CD4-positive, alpha-beta T cell treated with Interleukin-17A for 4 hours (primary cell): ENCODE data around the gene APOBEC3C.
"Not testable (repeated sequence)": the region's sequence is repeated elsewhere in the genome, so short reads cannot be mapped to it uniquely, and the experiment has no call there.

Source experiments
- DNase-seq: peaks from one replicate; pipeline ENCODE4 v3.0.0-alpha.2; 2020; ENCODE audit warnings: mixed read lengths

Gene APOBEC3C

DNA sequence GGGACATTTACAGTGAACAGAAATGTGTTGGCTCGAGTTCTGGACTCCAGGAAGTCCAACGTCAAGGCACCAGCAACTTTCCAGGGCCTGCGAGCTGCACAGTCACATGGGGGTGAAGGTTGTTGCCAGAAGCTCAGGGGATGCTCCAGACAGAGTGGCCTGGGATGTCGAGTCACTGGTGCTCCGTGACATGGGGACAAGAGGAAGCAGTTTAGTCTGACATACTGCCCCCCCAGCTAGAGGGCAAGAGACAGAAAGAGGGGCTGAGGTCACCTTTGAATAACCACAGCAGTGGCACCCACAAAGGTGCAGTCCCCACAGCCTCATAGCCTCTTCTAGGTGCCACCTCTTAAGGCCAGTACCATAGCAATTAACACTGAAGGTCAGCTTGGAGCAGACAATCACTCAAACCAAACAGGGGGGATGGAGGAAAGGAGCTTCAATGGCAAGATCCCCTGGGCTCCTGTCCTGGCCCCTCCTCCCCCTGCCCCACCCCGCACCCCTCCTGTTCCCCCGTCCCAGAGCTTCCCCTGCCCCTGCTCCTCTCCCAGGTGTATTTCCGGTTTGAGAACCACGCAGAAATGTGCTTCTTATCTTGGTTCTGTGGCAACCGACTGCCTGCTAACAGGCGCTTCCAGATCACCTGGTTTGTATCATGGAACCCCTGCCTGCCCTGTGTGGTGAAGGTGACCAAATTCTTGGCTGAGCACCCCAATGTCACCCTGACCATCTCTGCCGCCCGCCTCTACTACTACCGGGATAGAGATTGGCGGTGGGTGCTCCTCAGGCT lies 10.7 kb downstream of the APOBEC3C start:
- DNase-seq, result peak; percentile 51

DNA sequence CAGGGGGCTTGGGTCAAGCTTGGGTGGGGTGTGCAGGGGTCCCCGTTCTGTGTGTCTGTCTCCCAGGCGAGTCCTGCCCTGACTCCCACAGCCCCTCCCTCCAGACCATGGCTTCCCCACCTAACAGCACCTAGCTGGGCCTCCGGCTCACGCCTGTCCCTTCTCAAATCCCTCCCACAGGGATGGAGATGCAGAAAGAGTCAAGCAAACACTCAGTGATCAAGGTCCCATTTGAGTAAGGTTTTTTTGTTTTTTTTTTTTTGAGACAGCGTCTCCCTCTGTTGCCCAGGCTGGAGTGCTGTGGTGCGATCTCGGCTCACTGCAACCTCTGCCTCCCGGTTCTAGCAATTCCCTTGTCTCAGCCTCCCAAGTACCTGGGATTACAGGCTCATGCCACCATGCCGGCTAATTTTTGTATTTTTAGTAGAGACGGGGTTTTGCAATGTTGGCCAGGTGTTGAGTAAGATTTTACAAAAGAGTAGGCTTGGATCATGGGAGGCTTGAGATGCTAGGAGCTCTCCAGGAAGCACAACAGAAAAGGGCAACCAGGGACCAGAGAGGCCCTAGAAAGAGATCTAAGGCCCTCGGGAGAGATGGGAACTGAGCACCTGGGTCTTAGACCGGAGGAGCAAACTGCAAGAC lies 12.6 kb downstream of the APOBEC3C start:
- DNase-seq, result no peak

DNA sequence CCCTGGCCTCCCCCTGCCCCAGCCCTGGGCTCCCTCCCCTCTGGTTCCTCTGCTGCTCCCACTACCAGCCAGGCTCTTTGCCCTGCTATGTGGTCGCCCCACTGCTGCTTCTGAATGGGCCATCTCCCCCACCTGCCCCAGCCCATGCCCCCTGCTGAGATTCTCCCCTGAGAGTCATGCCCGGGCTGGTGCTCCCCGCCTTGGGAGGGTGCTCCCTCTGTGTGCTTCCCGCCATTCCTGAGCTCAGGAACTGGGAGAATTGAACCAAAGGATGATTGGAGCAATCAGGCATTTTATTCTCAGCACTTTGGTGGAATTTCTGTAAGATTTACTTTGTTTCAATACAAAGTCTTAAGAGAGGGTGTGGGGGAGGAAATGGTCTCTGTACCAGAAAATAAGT lies 13.7 kb downstream of the APOBEC3C start:
- no peak for DNase-seq

DNA sequence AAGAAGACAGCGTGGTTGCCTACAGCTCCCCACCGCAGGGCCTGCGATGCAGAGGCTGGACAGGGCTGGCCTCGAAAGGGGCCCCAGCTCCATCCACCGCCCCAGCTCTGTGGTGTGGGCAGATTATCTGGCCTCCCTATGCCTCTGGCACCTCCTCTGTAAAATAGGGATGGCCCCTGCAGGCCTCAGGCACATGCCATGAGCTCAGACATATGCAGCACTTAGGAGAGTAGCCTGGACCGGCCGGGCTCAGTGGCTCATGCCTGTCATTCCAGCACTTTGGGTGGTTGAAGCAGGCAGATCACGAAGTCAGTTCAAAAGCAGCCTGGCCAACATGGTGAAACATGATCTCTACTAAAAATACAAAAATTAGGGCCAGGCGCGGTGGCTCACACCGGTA lies 14.2 kb downstream of the APOBEC3C start:
- DNase-seq, result no peak

DNA sequence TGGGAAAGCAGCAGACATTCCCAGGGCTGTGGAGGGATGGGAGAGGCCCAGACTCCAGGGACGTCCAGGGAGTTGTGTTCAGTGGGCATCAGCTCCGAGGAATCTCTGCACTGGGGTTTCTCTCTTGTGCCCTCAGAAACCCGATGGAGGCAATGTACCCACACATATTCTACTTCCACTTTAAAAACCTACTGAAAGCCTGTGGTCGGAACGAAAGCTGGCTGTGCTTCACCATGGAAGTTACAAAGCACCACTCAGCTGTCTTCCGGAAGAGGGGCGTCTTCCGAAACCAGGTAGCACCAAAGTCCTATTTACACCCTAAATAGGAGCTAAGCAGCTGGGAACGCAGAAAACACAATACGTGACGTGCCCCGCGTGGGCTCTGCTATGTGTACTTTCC lies 15.2 kb downstream of the APOBEC3C start:
- DNase-seq, result no peak

DNA sequence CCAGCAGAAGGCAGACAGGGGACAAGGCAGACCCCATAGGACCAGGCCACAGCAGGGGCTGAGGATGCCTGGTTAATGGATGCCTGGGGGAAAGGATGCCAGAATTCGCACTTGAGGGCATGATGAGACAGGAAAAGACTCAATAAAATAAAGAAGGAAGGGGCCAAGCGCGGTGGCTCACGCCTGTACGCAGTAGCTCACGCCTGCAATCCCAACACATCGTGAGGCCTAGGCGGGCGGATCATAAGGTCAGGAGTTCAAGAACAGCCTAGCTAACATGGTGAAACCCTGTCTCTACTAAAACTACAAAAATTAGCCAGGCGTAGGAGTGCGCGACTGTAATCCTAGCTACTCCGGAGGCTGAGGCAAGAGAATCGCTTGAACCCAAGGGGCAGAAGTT lies 16.6 kb downstream of the APOBEC3C start:
- DNase-seq, result no peak

DNA sequence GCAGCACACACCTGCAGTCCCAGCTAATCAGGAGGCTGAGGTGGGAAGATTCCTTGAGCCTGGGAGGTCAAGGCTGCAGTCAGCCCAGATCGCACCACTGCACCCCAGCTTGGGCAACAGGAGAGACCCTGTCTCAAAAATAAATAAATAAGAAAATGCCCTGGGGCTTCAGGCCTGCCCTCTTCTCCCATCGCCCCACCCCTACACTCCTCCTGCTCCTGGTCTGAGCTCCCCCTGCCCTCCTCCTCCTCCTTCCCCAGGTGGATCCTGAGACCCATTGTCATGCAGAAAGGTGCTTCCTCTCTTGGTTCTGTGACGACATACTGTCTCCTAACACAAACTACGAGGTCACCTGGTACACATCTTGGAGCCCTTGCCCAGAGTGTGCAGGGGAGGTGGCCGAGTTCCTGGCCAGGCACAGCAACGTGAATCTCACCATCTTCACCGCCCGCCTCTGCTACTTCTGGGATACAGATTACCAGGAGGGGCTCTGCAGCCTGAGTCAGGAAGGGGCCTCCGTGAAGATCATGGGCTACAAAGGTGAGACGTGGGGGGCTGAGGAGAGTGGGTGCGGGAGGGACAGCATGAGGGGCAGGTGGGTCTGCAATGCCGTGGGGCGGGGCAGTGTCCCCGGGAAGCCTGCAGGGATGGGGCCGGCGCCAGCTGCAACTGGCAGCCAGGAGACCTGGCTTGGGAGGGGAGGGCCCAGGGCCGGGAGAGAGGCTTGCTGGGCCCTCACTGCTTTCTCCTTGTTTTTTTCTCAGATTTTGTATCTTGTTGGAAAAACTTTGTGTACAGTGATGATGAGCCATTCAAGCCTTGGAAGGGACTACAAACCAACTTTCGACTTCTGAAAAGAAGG lies 17.6 kb downstream of the APOBEC3C start:
- DNase-seq, result not testable (repeated sequence)

DNA sequence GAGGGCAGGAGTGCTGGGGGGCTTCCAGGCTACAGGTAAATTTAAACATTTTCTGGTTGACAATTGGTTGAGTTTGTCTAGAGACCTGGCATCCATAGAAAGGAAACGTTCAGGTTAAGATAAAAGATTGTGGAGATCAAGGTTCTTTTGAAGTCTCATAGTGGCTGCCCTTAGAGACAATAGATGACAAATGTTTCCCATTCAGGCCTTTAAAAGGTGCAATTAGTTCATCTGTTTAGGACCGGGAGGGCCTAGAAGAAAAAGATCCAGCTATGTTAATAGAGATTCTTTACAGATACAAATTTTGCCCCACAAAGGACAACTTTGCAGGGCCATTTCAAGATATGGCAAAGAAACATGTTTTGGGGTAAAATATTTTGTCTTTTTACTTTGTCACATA lies 23.0 kb downstream of the APOBEC3C start:
- not testable (repeated sequence) for DNase-seq

DNA sequence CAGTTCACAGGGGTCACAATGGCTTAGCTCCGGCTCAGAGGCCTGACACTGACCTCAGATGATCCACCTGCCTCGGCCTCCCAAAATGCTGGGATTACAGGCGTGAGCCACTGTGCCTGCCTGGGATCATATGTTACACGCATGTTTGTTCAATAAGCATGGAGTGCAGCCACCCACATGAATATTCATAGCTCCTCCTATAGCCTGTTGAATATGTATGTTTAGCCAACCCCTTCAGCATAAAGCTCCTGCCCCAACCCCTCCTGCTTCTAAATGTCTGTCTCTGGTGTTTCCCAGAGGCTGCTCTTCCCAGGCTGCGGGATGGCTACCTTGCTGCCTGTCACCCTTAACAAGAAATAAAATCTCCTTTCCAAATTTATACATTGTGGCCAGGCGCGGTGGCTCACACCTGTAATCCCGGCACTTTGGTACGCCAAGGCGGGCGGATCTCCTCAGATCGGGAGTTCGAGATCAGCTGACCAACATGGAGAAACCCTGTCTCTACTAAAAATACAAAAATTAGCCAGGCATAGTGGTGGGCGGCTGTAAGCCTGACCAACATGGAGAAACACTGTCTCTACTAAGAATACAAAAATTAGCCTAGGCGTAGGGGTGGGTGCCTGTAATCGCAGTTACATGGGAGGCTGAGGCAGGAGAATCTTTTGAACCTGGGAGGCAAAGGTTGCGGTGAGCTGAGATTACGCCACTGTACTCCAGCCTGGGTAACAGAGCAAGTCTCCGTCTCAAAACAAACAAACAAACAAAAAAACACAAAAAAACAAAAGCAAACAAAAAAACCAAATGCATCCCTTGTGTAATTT lies 25.5 kb downstream of the APOBEC3C start:
- DNase-seq, result no peak

DNA sequence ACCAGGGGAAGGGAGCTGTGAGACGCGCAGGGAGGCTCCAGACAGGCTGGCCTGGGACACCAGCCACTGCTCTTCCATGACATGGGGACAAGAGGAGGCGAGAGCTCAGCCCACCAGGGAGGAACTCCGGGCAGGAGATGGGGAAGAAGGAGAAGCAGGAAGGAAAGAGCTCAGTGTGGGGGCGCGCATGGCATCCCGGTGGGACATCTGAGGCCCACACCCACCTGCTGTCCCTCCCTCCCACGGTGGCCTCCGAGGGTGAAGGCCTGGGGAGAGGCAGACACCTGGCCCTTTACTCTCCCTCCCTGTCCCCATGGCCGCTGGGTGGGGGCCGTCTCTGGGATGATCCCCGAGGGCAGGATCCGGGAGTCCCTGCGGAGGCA lies 26.1 kb downstream of the APOBEC3C start:
- DNase-seq, result not testable (repeated sequence)

DNA sequence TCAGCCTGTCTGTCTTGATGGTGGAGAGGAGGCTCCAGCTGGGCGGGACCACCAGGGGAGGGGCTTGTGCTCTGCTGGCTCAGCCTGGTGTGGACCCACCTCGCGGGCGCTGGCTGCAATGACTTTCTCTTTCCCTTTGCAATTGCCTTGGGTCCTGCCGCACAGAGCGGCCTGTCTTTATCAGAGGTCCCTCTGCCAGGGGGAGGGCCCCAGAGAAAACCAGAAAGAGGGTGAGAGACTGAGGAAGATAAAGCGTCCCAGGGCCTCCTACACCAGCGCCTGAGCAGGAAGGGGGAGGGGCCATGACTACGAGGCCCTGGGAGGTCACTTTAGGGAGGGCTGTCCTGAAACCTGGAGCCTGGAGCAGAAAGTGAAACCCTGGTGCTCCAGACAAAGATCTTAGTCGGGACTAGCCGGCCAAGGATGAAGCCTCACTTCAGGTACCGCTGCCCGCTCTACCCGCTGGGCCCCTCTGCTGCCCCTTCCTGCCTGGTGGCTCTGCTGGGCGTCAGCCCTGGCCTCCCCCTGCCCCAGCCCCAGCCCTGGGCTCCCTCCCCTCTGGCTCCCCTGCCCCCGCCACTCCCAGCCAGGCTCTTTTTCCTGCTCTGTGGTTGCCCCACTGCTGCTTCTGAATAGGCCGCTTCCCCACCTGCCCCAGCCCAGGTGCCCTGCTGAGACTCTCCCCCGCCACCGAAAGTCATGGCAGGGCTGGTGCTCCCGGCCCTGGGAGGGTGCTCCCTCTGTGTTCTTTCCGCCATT lies 26.7 kb downstream of the APOBEC3C start, which contains the start of gene APOBEC3F:
TSS of gene APOBEC3F (plus strand) at position 327 of the 759 bp plus-strand sequence. CDS start at position 424, 97 bp downstream.
- DNase-seq, result peak; percentile 57

DNA sequence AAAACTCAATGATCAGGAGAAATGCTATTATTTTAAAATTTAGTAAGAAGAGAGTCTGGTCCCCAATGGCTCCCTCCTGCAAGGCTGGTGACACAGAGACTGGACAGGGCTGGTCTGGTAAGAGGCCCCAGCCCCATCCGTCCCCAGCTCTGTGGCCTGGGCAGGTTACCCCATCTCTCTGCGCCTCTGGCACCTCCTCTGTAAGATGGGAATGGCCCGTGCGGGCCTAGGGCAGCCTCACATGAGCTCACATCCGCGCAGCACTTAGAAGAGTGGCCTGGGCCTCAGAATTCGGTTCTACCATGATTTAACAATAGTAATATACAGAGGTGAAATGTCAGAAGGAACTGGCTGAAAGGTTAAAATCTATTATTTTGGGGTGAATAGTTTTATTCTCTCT lies 27.9 kb downstream of the APOBEC3C start:
- DNase-seq, result no peak

DNA sequence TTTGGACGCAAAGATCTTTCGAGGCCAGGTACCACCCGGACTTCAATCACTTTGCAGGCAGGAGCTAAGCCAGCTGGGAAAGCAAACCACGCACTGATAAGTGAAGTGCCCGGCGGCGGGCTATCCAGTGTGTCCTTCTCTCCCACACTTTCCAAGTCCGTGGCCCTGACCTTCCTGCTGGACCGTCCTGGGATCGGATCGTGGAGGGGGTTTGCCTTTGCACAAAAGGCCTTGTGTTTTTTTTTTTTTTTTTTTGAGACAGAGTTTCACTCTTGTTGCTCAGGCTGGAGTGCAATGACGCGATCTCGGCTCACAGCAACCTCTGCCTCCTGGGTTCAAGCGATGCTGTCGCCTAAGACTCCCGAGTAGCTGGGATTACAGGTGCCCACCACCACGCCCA lies 29.0 kb downstream of the APOBEC3C start:
- DNase-seq, result not testable (repeated sequence)

DNA sequence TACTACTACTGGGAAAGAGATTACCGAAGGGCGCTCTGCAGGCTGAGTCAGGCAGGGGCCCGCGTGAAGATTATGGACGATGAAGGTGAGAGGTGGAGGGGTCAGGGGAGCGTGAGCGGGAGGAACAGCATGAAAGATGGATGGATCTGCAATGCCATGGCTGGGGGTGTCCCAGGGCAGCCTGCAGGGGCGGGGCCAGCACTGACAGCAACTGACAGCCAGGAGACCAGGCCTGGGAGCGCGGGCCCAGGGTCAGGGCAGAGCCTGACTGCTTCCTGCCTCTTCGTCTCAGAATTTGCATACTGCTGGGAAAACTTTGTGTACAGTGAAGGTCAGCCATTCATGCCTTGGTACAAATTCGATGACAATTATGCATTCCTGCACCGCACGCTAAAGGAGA lies 31.1 kb downstream of the APOBEC3C start:
- DNase-seq, result not testable (repeated sequence)

DNA sequence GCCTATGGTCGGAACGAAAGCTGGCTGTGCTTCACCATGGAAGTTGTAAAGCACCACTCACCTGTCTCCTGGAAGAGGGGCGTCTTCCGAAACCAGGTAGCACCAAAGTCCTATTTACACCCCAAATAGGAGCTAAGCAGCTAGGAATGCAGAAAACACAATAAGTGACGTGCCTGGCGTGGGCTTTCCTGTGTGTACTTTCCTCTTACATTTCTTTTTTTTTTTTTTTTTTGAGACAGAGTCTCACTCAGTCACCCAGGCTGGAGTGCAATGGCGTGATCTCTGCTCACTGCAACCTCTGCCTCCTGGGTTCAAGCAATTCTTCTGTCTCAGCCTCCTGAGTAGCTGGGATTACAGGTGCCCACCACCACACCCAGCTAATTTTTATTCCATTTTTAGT lies 35.4 kb downstream of the APOBEC3C start:
- DNase-seq, result not testable (repeated sequence)

DNA sequence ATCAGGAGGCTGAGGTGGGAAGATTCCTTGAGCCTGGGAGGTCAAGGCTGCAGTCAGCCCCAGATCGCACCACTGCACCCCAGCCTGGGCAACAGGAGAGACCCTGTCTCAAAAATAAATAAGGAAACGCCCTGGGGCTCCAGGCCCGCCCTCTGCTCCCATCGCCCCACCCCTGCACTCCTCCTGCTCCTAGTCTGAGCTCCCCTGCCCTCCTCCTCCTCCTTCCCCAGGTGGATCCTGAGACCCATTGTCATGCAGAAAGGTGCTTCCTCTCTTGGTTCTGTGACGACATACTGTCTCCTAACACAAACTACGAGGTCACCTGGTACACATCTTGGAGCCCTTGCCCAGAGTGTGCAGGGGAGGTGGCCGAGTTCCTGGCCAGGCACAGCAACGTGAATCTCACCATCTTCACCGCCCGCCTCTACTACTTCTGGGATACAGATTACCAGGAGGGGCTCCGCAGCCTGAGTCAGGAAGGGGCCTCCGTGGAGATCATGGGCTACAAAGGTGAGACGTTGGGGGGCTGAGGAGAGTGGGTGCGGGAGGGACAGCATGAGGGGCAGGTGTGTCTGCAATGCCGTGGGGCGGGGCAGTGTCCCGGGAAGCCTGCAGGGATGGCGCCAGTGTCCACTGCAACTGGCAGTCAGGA lies 37.9 kb downstream of the APOBEC3C start:
- not testable (repeated sequence) for DNase-seq

DNA sequence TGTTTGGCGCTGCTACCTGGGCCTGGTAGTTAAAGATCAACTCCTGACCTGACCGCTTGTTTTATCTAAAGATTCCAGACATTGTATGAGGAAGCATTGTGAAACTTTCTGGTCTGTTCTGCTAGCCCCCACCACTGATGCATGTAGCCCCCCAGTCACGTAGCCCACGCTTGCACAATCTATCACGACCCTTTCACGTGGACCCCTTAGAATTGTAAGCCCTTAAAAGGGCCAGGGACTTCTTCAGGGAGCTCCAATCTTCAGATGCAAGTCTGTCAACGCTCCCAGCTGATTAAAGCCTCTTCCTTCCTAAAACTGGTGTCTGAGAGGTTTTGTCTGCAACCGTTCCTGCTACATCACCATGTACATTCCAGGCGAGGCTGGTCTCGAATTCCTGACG lies 41.6 kb downstream of the APOBEC3C start:
- DNase-seq, result no peak

DNA sequence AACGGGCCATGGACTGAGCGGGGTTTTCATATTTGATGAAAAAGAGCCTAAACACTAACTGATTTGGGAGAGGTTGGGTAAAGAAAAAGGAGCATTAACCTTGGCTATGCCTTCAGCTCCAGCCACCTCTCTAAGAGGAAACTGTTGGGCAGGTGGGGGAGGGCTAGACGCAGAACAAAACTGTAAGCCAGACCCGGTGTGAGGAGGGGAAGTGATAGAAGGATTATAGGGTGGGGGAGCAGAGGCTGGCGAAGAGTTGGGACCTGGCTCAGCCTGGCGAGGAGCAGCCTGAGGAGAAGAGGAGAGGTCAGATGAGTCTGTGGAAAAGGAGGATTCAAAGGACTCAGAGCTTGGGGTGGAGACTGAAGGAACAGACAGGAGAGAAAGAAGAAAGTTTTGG lies 47.2 kb downstream of the APOBEC3C start:
- not testable (repeated sequence) for DNase-seq

DNA sequence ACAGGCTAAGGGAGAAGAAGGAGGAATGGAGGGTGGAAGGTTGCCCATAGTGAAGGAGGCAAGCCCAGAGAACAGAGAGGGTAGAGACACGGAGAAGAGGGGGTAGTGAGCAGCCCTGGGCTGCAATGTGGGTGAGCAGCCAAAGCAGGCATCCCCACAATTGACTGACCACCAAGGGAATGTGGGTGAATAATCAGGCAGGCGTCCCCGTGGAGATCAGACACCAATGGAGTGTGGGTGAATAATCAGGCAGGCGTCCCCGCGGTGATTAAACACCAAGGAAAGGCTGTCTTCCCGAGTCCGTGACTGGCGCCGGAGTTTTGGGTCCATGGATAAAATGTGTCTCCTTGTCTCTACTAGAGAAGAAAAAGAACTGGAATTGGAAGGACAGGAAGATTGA lies 47.9 kb downstream of the APOBEC3C start:
- DNase-seq, result not testable (repeated sequence)

DNA sequence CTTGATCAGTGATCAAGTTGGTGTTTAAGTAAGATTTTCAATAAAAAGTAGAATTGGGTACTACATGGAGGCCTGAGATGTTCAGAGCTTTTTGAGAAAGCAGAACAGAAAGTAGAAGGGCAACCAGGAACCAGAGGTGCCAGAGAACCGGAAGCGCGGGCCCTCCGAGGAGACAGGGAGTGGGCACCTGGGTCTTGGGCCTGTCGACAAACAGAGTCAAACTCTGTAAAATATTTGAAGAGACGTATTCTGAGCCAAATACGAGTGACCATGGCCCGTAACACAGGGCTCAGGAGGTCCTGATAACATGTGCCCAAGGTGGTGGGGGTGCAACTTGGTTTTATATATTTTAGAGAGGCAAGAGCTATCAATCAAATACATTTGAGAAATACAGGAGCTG lies 49.8 kb downstream of the APOBEC3C start:
- not testable (repeated sequence) for DNase-seq
